ENCODE data around the gene SENP6.
"Not testable (repeated sequence)": the region's sequence is repeated elsewhere in the genome, so short reads cannot be mapped to it uniquely, and the experiment has no call there.

Gene SENP6

DNA sequence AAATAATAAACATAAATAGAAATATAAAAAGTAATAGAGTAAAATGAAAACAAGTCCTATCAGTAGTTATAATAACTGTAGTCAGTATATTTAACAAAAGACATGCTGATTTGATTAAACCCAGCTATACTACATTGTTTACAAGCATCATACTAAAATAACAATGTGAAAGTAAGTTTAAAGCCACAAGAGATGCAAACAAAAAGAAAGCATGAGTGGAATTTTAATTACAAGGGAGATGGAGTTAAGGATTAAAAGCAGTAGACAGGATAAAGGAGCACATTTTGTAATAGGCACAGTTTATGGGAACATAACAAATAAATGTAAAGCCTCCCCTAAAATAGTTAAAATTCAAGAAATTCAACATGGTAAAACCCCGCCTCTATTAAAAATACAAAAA, 41.5 kb downstream of the SENP6 start:
- DNase-seq = no peak

GRCh38 chr6:75656479-75656878, 54.8 kb downstream of the SENP6 start:
- no peak for DNase-seq

DNA sequence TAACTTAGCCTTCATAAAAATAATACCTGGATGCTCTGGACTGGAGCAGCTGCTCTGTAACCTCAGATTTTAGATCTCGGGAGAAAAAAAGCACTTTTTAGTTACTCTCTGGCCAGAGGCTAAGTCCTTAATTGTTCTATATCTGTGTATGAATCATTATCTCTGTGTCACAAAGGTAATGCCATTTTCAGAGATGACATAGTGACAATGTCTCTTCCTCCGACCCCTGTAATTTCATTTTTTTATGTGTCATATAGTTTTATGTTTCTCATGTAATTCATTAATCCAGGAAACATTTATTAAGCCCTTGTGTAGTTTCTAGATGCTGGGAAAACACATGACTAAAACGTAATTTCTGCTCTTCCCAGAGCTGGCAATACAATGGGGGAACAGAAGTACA, 55.6 kb downstream of the SENP6 start:
- no peak for DNase-seq

DNA sequence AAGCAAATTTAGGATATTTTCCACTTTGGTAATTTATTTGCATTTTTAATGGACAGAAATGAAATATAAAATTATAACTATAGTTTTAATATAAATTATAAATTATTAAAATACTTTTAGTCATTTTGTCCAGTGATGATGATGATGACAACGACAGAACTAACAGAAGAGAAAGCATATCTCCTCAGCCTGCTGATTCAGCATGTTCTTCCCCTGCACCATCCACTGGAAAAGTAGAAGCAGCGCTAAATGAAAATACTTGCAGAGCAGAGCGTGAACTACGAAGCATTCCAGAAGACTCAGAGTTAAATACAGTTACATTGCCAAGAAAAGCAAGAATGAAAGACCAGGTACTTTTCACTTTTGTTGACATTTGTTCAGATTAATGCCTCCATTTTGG, 64.9 kb downstream of the SENP6 start:
- DNase-seq = no peak

- DNase-seq = no peak
Measured at GRCh38 chr6:75673884-75674283, 72.2 kb downstream of the SENP6 start.

GRCh38 chr6:75676377-75676776, 74.7 kb downstream of the SENP6 start:
- DNase-seq = no peak

DNA sequence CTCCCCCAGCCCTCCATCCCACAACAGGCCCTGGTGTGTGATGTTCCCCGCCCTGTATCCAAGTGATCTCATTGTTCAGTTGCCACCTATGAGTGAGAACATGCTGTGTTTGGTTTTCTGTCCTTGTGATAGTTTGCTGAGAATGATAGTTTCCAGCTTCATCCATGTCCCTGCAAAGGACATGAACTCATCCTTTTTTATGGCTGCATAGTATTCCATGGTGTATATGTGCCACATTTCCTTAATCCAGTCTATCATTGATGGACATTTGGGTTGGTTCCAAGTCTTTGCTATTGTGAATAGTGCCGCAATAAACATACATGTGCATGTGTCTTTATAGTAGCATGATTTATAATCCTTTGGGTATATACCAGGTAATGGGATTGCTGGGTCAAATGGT, 80.9 kb downstream of the SENP6 start:
- DNase-seq = not testable (repeated sequence)

DNA sequence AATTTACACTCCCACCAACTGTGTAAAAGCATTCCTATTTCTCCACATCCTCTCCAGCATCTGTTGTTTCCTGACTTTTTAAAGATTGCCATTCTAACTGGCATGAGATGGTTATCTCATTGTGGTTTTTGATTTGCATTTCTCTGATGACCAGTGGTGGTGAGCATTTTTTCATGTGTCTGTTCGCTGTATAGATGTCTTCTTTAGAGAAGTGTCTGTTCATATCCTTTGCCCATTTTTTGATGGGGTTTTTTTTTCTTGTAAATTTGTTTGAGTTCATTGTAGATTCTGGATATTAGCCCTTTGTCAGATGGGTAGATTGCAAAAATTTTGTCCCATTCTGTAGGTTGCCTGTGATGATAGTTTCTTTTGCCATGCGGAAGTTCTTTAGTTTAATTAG, 81.3 kb downstream of the SENP6 start:
- not testable (repeated sequence) for DNase-seq

- DNase-seq = not testable (repeated sequence)
Measured at GRCh38 chr6:75687535-75687934, 85.9 kb downstream of the SENP6 start.

DNA sequence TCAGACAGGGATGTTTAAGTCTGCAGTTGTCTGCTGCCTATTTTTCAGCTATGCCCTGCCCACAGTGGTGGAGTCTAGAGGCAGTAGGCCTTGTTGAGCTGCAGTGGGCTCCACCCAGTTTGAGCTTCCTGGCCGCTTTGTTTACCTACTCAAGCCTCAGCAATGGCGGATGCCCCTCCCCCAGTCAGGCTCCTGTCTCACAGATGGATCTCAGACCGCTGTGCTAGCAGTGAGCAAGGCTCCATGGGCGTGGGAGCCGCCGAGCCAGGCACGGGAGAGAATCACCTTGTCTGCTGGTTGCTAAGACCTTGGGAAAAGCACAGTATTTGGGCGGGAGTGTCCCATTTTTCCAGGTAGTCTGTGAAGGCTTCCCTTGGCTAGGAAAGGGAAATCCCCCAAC, 86.3 kb downstream of the SENP6 start:
- not testable (repeated sequence) for DNase-seq

GRCh38 chr6:75689576-75689975, 87.9 kb downstream of the SENP6 start:
- DNase-seq = no peak

DNA sequence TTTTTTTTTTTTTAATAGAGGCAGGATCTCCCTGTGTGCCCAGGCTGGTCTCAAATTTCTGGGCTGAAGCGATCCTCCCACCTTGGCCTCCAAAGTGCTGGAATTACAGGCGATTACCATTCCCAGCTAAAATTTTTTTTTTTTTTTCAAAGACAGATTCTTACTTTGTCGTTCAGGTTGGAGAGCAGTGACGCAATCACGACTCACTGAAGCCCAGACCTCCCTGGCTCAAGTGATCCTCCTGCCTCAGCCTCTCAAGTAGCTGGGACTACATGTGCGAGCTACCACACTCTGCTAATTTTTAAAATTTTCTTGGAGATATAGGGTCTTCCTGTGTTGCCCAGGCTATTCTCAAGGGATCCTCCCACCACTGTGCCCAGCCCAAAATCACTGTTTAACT, 89.3 kb downstream of the SENP6 start:
- no peak for DNase-seq

DNA sequence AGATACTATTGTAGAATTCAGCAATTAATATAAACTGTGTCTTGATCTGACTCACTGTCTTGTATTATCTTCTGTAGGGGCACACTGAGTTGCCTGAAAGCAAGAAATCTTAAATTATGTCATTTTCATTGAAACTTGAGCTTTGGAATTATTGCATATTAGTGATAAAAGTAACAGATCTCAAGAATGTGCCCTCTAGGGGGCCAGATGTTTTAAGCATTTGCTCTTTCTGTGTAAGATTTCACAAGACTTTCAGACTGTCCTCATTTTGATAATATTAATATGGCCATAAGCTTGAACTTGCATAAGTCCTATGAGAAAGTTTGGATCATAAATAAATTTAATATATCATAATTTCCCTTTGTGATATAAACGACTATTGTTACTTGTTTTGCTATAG, 91.9 kb downstream of the SENP6 start:
- DNase-seq = no peak

DNA sequence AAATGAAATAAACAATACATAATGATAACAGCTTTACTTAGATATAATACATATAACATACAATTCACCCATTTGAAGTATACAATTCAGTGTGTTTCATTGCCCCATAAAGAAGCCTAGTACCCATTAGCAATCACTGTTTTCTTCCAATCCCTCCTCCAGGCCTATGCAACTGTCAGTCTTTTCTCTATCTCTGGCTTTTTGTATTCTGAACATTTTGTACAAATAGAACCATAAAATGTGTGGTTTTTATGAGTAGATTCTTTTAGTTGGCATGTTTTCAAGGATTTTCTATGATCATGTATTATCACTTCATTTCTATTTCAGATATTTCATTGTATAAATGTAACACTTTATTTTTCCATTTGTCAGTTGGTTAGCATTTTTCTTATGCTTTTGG, 92.7 kb downstream of the SENP6 start:
- DNase-seq = no peak

- not testable (repeated sequence) for DNase-seq
Measured at GRCh38 chr6:75708334-75708733, 106.7 kb downstream of the SENP6 start.

DNA sequence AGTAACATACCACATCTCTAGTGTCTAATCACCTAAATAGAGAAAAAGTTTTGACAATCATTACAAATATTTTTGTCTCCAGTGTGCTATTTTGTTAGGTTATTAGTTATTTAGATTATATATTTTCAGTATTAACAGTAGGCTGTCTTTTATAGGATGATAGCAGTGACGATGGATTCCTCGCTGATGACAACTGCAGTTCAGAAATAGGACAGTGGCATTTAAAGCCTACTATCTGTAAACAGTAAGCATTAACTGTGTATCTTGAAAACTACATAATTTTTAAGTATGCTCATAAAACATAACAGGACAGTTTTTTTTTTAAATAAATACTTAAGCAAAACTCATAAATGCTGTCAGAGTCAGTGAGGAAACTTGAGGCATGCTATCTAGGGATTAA, 109.5 kb downstream of the SENP6 start:
- DNase-seq = no peak

DNA sequence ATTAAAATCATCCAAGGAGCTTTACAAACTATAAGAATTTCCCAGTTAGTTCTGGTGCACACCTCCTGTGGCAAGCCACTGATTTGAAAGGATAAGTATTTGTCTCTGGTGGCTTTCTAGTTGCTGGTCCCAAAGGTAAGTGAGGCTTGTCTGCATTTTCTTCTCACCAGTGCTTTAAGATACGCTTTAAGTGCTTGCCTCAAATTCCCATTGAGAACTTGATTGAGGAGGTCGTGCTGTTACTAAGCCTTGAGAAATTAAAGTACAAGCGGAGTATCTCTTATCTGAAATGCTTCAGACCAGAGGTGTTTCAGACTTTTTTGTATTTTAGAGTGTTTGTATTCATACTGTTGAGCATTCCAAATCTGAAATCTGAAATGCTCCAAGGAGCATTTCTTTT, 117.5 kb downstream of the SENP6 start:
- no peak for DNase-seq

- no peak for DNase-seq
Measured at GRCh38 chr6:75723382-75723781, 121.7 kb downstream of the SENP6 start.

- no peak for DNase-seq
Measured at GRCh38 chr6:75727206-75727605, 125.5 kb downstream of the SENP6 start.

DNA sequence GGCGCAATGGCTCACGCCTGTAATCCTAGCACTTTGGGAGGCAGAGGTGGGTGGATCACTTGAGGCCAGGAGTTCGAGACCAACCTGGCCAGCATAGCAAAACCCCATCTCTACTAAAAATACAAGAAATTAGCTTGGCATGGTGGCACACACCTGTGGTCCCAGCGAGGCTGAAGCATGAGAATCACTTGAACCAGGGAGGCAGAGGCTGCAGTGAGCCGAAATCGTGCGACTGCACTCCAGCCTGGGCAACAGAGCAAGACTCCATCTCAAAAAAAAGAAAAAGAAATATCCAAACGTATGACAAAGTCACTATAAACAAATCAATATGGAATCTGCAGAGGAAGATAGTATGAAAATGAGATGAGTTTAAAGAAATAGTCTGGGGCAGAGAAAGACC, 129.3 kb downstream of the SENP6 start:
- not testable (repeated sequence) for DNase-seq

DNA sequence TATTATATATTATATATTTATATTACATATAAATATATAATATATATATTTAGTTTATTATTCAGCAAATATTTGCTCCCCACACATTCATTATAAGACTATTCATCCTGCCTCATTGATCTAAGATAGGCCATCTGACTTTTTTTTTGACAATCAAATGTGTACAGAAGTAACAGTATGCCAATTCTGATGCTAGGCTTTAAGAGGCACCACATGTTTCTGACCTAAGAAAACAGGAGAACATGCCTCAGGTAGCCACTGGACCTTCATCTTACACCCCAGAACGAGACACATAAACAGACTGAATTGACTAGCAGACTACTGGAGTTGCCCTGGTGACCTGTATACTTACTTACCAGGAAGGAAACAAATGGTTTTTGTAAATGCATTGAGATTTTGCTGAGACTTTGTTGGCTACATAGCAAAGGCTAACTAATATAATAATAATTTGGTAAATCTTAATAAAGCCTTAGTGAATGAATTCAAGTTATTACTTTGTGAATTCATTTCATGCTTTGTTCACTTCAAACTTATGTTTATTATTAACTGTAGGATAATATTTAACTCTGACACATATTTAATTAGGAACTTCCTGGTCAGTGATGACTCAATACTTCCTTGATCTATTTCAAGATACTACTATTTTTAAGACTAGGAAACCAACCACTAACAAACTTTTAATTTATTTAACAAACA, 134.0 kb downstream of the SENP6 start:
- DNase-seq = no peak

DNA sequence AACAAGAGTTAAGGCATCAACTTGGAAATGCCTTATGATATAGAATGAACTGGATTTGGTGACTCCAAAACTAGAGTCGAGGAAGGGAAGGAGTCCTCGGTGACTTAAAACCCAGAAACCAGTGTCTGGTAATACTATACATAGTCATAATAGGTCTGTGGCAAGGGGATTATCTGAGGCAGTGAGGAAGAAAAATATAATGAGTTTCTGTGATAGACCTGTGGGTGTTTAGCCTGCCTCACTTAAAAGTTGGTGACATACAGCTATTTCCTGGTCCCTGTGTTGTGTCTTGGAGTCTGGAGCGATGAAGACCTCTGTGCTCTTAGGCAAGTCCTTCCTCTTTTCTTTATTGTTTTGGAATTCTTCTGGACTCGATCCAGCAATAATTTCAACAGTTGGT, 142.3 kb downstream of the SENP6 start:
- no peak for DNase-seq

GRCh38 chr6:75745404-75745803, 143.7 kb downstream of the SENP6 start:
- DNase-seq = no peak

DNA sequence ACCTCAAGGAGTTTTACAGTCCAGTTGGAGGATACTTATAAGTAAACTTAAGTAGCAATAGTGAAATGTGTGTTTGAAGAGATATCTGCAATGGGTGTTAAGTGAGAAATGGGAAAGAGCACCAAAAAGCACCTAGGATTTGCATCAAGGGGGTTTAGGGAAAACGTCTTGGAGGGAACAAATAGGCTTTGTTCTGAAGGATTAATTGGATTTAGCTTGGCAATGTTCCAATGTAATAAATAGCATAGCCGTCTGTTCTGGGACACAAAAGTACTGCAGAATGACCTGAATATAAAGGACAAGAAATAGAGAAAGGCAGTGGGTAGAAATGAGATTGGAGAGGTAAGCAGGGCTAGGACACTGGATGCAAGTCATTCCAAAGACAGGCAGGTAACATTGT, 144.5 kb downstream of the SENP6 start:
- no peak for DNase-seq

All from nucleus accumbens (tissue), 56 donors.